Urinary bladder (tissue), 4 donors: Measurements from ENCODE around the gene GH1. TPM values are rescaled to one million over a fixed set of nuclear protein-coding genes. Genes with fewer than 3 reads are reported as not detected.
"Not testable (repeated sequence)": the region's sequence is repeated elsewhere in the genome, so short reads cannot be mapped to it uniquely, and the experiment has no call there.

Experiments
- DNase-seq: peaks from one replicate; pipeline ENCODE4 v3.0.0-alpha.2; 2015; ENCODE audit errors: extremely low spot score
- H3K27ac ChIP-seq: one replicate; pipeline ENCODE4 v1.5.1; 2013; ENCODE audit warnings: low read depth, mild to moderate bottlenecking, moderate library complexity
- H3K36me3 ChIP-seq: one replicate; pipeline ENCODE4 v1.6.1; 2013; ENCODE audit warnings: mild to moderate bottlenecking, moderate library complexity; ENCODE audit not compliant: insufficient read depth
- H3K4me1 ChIP-seq: one replicate; pipeline ENCODE4 v1.6.1; 2013; ENCODE audit warnings: mild to moderate bottlenecking, moderate library complexity; ENCODE audit not compliant: insufficient read depth
- H3K4me3 ChIP-seq: one replicate; pipeline ENCODE4 v1.5.1; 2013; ENCODE audit warnings: low read depth, low read length
- WGBS: extraction: QIAGEN DNeasy Blood & Tissue Kit; methylation state at CpG from one replicate; pipeline ENCODE4 v1.1.7; 2013; 5-methylcytosine and 5-hydroxymethylcytosine counted together
- polyA plus RNA-seq: library from polyadenylated mRNA; stranded (reverse); fragments of 200-250 nt; gene quantifications from one replicate; pipeline ENCODE4 v1.2.3, GENCODE V29; 2013
- total RNA-seq: library from RNA; depleted of rRNA; stranded (reverse); fragments of >200 nt; gene quantifications from one replicate; pipeline ENCODE4 v1.2.3, GENCODE V29; 2014
- donor health status: healthy with polysubstance abuse.
- donor health status: healthy.

GH1 gene
- total and polyA plus RNA-seq, 2 donors: 0.11 TPM; not detected in 1

- H3K27ac ChIP-seq, H3K4me3 ChIP-seq, H3K4me1 ChIP-seq, H3K36me3 ChIP-seq, DNase-seq: not testable (repeated sequence)
- WGBS: 30% methylated on average over 13 of the region's 13 CpGs
Measured at GRCh38 chr17:63889026-63889848, 29.4 kb downstream of the GH1 start.

GRCh38 chr17:63885119-63885518 lies 33.5 kb downstream of the GH1 start:
- not testable (repeated sequence) for H3K4me3 ChIP-seq, DNase-seq, H3K36me3 ChIP-seq, H3K27ac ChIP-seq, H3K4me1 ChIP-seq
- WGBS: 88% methylated on average over 11 of the region's 11 CpGs

GRCh38 chr17:63882626-63883126 lies 36.0 kb downstream of the GH1 start:
- 85% methylated on average over 9 of the region's 9 CpGs for WGBS
- H3K36me3 ChIP-seq, DNase-seq, H3K4me3 ChIP-seq, H3K27ac ChIP-seq, H3K4me1 ChIP-seq: not testable (repeated sequence)

GRCh38 chr17:63881935-63882601 lies 36.6 kb downstream of the GH1 start, which contains the start of gene GH2:
TSS of gene GH2 (minus strand) at chr17:63881944. CDS start at chr17:63881801, 143 bp downstream.
- no peak within 1 kb of the TSS for H3K4me3 ChIP-seq
- no peak within 1 kb of the TSS for H3K27ac ChIP-seq
- H3K36me3 ChIP-seq: no peaks in the 10 kb centered on the region
- no peaks in the 10 kb centered on the region for H3K4me1 ChIP-seq
- 36% methylated on average over 15 of the region's 15 CpGs for WGBS
- DNase-seq: no peak

- H3K4me1 ChIP-seq, DNase-seq, H3K36me3 ChIP-seq, H3K27ac ChIP-seq, H3K4me3 ChIP-seq: not testable (repeated sequence)
- WGBS: 53% methylated on average over 11 of the region's 11 CpGs
Measured at GRCh38 chr17:63881337-63881736, 37.3 kb downstream of the GH1 start.

DNA sequence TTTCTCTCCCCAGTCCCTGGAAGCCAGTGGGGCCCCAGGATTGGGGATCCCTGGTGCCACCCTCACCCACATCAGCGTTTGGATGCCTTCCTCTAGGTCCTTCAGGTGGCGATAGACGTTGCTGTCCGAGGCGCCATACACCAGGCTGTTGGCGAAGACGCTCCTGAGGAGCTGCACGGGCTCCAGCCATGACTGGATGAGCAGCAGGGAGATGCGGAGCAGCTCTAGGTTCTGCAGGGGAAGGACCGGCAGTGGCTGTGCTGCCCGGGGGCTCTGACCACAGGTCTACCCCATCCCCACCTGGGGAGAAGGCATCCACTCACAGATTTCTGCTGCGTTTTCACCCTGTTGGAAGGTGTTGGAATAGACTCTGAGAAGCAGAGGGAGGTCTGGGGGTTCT lies 37.9 kb downstream of the GH1 start:
- Histone ChIP-seq H3K36me3 (no peaks in the 10 kb centered on the region), H3K27ac (no peak overlapping the region), H3K4me3 (no peak overlapping the region), H3K4me1 (no peaks in the 10 kb centered on the region)
- 83% methylated on average over 12 of the region's 12 CpGs for WGBS
- DNase-seq: no peak

DNA sequence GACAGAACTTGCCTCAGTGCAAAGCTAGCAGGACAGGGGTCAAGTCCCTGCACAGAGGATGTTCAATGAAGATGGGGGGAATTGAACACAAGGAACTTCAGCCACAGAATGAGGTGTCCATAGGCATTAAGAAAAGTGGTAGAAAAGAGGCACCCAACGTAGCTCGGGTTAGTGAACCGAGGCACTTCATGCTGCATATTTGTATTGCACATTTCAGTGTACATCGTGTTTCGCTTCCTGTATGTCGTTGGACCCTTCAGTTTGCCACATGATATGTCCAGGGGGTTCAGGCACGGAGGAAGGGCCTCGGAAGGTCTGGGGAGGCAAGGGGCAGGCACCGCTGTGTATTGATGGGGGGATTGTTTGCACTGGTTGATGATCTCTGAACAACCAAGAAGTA lies 40.2 kb downstream of the GH1 start:
- WGBS: 87% methylated on average over 9 of the region's 9 CpGs
- not testable (repeated sequence) for DNase-seq, H3K36me3 ChIP-seq

GRCh38 chr17:63874693-63875092 lies 43.9 kb downstream of the GH1 start:
- not testable (repeated sequence) for DNase-seq, H3K4me1 ChIP-seq, H3K4me3 ChIP-seq, H3K27ac ChIP-seq, H3K36me3 ChIP-seq
- WGBS: 77% methylated on average over 6 of the region's 6 CpGs

More for the DNA sequence above, 40.2 kb downstream of the GH1 start:
- H3K27ac ChIP-seq, H3K4me1 ChIP-seq, H3K4me3 ChIP-seq: not testable (repeated sequence)

DNA sequence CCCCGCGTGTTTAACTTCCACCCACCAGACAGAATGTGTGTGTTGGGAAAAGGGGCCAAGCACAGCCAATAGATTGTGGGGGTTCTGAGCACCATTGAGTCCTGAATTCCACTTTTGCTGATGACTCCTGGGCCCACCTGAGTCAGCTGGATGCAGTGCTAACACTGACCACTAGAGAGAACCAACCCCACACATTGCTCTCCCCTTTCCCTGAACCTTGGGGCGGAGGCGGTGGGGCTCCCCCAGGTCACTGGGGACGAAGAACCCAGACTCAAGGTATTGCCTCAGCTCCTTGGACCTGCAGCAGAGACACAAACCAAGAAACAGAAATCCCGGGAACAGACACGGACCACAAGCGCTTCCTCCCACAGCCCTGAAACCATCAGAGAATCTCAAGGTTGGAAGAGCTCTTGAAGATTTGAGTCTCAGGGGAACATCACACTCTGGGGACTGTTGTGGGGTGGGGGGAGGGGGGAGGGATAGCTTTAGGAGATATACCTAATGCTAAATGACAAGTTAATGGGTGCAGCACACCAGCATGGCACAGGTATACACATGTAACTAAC lies 44.5 kb downstream of the GH1 start:
- not testable (repeated sequence) for DNase-seq, H3K36me3 ChIP-seq, H3K4me3 ChIP-seq, H3K27ac ChIP-seq, H3K4me1 ChIP-seq
- 73% methylated on average over 6 of the region's 8 CpGs for WGBS

GRCh38 chr17:63873577-63873976 lies 45.1 kb downstream of the GH1 start, which contains the start of gene CSH2:
TSS of gene CSH2 (minus strand) at chr17:63873677. CDS start at chr17:63873614, 63 bp downstream.
- not testable (repeated sequence) for H3K27ac ChIP-seq, H3K4me3 ChIP-seq, H3K36me3 ChIP-seq, H3K4me1 ChIP-seq, DNase-seq
- WGBS: 75% methylated on average over 7 of the region's 7 CpGs

- 93% methylated on average over 15 of the region's 15 CpGs for WGBS
- H3K4me1 ChIP-seq, DNase-seq, H3K36me3 ChIP-seq, H3K27ac ChIP-seq, H3K4me3 ChIP-seq: not testable (repeated sequence)
Measured at GRCh38 chr17:63871646-63872365, 46.8 kb downstream of the GH1 start.

DNA sequence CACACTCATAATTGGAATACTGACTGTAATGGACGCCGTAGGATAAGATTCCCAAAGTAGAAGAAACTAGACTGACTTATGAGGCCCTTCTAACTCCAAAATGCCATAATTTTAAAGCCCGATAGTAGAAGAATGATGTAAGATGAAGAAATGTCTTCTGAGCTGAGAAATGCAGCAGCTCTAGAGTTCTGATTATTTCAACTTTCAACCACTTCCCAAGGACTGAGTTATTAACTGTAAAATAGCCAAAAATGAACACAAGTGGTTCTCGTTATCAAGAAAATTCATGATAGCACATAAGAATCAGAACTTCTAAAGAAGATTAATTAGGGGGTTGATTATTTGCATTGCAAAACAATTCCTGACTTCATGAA lies 48.4 kb downstream of the GH1 start:
- DNase-seq, H3K4me1 ChIP-seq, H3K27ac ChIP-seq, H3K36me3 ChIP-seq, H3K4me3 ChIP-seq: not testable (repeated sequence)
- WGBS: 86% methylated on average over 4 of the region's 4 CpGs
